HG03064 (cell line): Measurements from ENCODE around the gene NSG2.

ENCODE experiments used
- ATAC-seq: cut with Tn5 transposase; IDR thresholded peaks from one replicate; pipeline ENCODE4 v1.9.1; 2021; ENCODE audit warnings: low read depth; ENCODE audit not compliant: unreplicated experiment

Gene NSG2

DNA sequence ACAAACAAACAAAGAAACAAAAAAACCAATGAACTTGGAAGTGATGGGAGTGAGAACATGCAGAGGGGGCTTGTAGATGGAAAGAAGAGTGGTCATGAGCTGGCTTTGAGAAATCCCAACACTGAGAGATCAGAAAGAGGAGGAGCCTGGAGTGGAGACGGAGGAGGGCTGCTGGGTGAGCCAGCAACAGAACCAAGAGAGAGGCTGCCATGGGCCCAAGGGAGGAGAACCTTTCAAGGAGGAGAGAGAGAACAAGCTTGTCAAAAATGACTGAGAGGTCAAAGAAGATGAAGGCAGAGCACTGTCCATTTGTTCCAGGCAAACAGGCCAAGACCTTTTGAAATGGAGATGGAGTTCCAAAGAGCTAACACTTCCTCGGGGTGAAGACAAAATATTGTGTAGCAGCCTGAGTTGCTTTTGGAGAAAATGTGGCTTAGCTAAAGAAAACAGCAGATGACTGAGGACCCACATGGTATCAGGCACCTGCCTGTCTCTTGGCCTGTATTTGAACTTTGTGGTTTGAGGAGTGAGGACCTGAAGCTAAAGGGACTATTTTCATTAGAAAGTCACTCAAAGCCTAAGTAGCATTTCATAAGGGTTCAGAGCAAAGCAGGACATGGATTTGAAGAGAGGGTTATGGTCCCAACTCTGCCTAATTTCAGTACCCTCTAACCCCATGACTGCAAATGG lies 13.1 kb downstream of the NSG2 start:
- no peak for ATAC-seq

DNA sequence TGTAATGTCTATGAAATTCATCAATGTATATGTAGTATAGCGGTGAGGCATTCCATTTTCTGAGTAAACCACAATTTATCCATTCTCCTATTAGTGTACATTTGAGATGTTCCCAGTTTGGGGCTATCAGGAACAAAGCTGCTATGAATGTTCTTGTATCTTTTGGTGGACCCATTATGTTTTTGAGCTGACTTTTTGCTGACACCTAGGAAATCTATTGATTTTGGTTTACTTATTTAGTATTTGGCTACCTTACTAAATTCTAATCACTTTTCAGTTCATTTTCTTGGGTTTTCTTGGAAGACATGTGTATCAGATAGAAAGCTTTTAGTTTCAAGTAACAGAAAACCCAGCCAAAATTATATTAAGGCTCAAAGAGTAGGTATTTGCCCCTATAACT lies 13.7 kb downstream of the NSG2 start:
- no peak for ATAC-seq

DNA sequence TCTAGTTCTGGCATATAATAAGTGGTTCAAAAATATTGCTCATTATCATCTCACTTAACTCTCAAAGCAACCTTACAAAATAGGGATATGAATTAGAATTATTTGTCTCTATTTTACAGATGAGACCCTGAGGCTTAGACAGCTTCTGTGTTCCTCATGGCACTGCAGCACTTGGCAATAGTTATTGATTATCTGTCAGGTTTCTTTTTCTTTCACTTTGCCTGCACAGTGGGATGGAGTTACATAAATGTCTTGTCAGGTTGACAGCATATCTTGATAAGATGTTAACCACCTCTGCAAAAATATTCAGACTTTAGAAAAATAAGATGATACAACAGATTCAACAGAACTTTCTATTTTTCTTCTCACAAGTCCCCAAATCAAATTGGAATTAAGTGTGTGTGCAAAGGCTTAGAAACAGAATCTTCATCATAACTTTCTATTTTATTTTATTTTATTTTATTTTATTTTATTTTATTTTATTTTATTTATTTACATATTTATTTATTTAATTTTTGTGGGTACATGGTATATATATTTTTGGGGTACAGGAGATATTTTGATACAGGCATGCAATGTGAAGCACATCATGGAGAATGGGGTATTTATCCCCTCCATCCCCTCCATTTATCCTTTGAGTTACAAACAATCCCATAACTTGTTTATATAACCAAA lies 17.7 kb downstream of the NSG2 start:
- ATAC-seq, result no peak

DNA sequence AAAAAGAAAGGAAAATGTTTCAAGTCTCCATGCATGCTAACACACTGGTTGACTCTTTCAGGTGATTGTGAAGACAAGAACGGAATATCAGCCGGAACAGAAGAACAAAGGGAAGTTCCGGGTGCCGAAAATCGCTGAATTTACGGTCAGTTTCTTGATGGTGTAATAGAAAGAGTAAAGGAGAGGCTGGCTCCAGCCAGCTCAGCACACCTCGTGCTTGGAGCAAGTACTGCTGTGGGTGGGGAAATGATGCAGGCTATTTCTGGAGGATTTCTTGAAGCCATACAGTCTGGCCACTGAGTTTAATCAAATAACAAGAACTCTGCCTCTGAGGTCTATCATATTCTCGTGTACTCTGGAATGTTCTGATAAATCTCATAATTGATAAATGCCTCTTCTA lies 18.7 kb downstream of the NSG2 start:
- no peak for ATAC-seq

GRCh38 chr5:174065528-174066197 lies 20.2 kb downstream of the NSG2 start:
- ATAC-seq, result no peak

GRCh38 chr5:174067499-174067898 lies 22.0 kb downstream of the NSG2 start:
- no peak for ATAC-seq

- no peak for ATAC-seq
Observed at GRCh38 chr5:174071484-174071883, 26.0 kb downstream of the NSG2 start.

DNA sequence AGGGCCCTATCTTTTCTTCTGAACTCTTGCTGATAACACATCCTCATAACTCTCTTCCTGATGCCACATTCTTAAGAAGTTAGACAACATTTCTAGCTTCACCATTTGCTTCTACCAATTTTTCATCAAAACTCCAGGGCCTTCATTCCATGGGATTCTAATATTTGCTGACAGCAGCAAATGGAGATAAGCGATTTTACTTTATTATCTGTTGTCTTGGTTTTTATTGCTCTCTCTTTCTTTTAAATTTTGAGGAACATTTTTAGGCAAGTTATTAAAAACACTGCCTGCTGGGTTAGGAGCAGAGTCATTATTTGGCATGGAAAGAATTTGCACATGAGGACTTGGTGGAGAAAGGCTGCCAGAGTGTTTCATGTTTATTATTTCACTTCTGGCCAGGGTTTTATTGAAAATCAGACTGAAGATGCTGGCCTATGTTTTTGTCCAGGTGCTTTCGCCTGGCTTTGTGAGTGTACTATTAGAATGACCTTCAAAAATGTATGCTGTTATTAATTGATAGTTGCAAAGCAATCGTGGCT lies 27.7 kb downstream of the NSG2 start:
- no peak for ATAC-seq

DNA sequence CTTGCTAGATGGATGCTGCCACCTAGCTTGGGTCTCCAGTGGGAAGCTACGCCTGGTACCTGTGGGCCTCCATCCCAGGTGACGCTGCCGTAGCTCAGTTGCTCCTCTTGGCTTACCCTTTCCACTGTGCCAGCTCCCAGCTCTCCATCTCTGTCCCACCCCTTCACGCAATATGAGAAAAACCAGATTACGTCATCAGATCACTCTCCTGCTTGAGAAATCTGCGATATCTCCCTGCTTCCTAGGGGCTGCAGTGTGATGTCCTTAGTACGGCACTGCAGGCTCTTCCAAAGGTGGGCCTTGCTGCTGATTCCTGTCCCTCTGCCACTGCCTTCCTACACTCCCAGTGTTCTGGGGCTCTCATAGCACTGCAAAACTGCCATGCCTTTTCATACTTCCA lies 28.9 kb downstream of the NSG2 start:
- ATAC-seq, result no peak

DNA sequence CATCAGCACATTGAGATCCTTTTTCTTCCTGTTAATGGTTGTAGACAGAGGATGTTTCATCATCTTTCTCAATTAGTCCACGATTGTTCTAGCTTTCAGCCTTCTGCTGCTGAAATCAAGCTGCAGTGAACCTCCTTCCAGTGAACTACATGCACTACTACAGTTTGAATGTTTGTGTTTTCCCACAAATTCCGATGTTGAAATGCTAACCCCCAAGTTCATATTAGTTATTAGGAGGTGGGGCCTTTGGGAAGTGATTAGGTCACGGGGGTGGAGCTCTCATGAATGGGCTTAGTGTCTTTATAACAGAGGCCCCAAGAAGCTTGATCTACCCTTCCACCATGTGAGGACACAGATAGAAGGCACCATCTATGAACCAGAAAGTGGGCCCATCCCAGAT lies 32.9 kb downstream of the NSG2 start:
- no peak for ATAC-seq

GRCh38 chr5:174082286-174082685 lies 36.8 kb downstream of the NSG2 start:
- no peak for ATAC-seq

GRCh38 chr5:174083056-174083827 lies 37.7 kb downstream of the NSG2 start:
- no peak for ATAC-seq

- ATAC-seq, result no peak
Observed at GRCh38 chr5:174084691-174085154, 39.2 kb downstream of the NSG2 start.

- no peak for ATAC-seq
Observed at GRCh38 chr5:174086751-174087150, 41.2 kb downstream of the NSG2 start.

GRCh38 chr5:174087783-174088182 lies 42.3 kb downstream of the NSG2 start:
- no peak for ATAC-seq

DNA sequence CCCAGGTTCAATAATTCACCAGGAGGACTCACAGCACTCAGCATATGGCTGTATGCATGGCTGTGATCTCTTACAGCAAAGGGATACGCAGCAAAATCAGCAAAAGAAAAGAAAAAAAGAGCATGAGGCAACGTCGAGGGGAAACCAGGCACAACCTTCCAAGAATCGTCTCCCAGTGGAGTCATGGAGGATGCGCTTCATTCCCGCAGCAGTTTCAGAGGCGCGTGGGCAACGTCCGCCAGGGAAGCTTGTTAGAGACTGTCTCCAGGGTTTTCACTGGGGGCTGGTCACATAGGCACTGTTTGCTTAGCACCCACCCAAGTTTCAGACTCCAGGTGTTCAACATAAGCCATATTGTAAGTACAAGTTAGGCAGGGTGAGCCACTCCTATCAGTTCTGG lies 44.6 kb downstream of the NSG2 start:
- no peak for ATAC-seq

GRCh38 chr5:174093123-174093522 lies 47.6 kb downstream of the NSG2 start:
- no peak for ATAC-seq

DNA sequence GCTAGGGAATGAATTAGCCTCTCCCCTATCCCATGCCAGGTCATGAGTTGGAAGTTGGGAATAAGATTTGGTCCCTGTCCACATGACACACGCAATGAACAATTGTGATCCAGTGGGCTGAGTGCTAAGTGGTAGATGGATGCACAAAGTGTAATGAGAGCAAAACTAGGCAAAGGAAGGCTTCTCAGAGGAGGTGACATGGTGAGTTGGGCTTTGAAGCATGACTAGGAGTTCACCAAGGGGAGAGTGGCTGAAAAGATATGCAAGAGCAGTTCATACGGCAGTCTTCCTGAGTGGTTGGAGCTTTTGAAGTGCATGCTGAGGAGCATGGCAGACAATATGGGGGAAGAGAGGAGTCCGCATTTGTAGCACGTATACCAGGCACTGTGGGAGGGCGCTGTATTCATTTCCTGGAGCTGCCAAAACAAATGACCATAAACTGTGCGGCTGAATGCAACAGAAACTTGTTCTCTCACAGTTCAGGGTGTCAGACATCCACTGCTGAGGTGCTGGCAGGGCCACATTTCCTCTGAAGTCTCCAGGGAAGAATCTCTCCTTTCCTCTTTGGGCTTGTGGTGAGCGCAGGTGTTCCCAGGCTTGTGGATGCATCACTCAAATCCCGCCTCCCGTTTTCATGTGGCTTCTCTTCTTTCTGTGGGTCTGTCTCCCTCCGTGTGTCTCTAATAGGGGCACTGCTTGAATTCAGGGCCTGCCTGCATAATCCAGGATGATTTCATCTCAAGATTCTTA lies 49.5 kb downstream of the NSG2 start:
- ATAC-seq, result peak; percentile 49

DNA sequence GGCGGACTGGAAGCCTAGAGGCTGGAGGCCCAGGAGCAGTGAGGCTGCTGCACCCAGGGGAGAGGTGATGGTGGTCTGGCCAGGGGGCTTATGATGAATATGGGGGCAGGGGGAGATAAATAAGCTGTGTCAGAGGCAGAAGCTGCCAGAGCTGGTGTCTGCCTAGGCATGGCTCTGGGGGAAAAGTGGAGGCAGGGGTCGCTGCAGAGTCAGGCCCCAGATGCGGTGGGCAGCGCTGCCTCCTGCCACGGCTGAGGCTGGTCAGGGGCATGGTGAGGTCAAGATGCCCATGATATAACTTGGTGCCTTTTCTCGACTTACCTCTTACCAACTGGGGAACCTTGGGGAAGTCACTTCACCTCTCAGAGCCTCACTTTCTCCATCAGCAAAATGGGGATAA lies 51.1 kb downstream of the NSG2 start:
- no peak for ATAC-seq
